ENCODE data around the gene GJA3. TPM values are rescaled to one million over a fixed set of nuclear protein-coding genes. Genes with fewer than 3 reads are reported as not detected.

GJA3 gene
- total RNA-seq, 1 donor from 2014 or later: not detected

GRCh38 chr13:20101467-20102316 is 59.2 kb downstream of the GJA3 start:
- H3K36me3 ChIP-seq: no peaks in the 10 kb centered on the region
- H3K9me3 ChIP-seq: no peaks in the 10 kb centered on the region
- no peaks in the 10 kb centered on the region for H3K4me1 ChIP-seq
- H3K27ac ChIP-seq: no peak overlapping the region
- DNase-seq: no peak
- TF ChIP-seq CTCF (IDR thresholded peaks at IDR 0.05): no peak
- peaks cover 25% of the 10 kb centered on the region for H3K27me3 ChIP-seq
- H3K4me3 ChIP-seq: no peak overlapping the region
- ATAC-seq: peak; percentile 47
- intact Hi-C loops (cut with DNase I): no loop called here

DNA sequence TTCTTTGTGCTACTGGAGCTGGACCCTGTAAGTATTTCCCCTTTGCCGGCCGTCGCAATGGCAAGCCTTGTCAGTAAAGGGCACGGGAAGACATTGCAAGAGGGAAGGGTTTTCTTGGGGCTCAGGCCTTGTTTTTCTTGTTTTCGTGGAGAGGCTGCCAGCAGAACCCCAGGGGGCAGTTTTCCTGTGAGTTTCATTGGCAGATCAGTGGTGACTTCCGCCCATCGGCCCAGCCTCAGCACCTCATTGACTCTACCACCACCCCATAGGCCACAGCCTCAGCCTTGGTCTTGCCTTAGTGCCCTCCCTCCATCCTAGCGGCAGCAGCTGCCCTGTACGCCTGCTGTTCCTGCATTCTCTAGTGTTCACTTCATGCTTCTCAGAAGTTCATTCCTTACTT is 61.5 kb downstream of the GJA3 start:
- DNase-seq (no peak), ATAC-seq (no peak)
- no peak overlapping the region for H3K27ac ChIP-seq
- intact Hi-C loops (cut with DNase I): no loop called here
- no peaks in the 10 kb centered on the region for H3K9me3 ChIP-seq
- no peak for TF ChIP-seq CTCF (IDR thresholded peaks at IDR 0.05)
- peaks cover 25% of the 10 kb centered on the region for H3K27me3 ChIP-seq
- H3K4me3 ChIP-seq: no peak overlapping the region
- no peaks in the 10 kb centered on the region for H3K36me3 ChIP-seq
- no peaks in the 10 kb centered on the region for H3K4me1 ChIP-seq

DNA sequence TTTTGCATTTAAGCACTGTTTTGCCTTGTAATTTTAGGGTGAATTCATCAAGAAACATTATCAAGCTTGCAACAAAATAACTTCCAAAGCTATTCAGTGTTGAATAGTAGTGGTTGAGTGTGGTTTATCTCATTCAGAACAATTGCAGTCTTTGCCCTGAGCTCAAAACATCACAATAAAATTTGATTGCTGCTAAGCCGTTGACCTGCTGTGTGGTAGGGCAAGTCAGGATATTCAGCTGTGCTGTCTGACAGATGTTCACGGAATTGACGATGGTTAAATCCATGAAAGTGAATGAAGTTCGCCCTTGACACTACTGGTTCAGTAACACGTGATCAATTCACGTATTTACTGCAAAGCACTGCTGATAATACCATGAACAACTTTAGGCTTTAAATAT is 66.9 kb downstream of the GJA3 start:
- Histone ChIP-seq H3K4me1 (no peaks in the 10 kb centered on the region), H3K27me3 (no peaks in the 10 kb centered on the region), H3K36me3 (no peaks in the 10 kb centered on the region), H3K9me3 (no peaks in the 10 kb centered on the region), H3K27ac (no peak overlapping the region), H3K4me3 (no peak overlapping the region)
- DNase-seq (no peak), ATAC-seq (no peak)
- no peak for TF ChIP-seq CTCF (IDR thresholded peaks at IDR 0.05)
- intact Hi-C loops (cut with DNase I): no loop called here

DNA sequence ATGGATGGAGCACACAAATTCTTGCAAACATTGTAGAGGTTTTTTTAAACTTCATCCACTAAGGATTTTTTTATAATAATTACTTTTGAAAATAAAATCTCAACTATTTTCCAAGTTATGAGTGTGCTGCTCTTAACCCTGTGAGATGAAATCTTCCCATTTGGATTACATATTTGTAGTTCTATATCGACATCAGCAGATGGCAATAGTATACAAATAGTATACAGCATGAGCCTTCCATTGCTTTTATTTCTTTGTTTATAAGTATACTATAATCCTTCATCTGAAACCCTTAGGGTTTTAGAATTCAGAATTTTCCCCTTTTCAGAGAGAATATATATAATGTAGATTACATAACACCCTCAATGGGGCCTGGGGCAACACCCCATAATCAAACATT is 70.5 kb downstream of the GJA3 start:
- Histone ChIP-seq H3K9me3 (no peaks in the 10 kb centered on the region), H3K27ac (no peak overlapping the region), H3K4me1 (no peaks in the 10 kb centered on the region), H3K27me3 (no peaks in the 10 kb centered on the region), H3K36me3 (peaks cover 24% of the 10 kb centered on the region), H3K4me3 (no peak overlapping the region)
- ATAC-seq (peak; percentile 34), DNase-seq (no peak)
- intact Hi-C loops (cut with DNase I): no loop called here
- no peak for TF ChIP-seq CTCF (IDR thresholded peaks at IDR 0.05)

Other genes with a start within 250 kb of the GJA3 start
- gene ZMYM2, start 202.3 kb downstream of the GJA3 start, total RNA-seq: 64.3 TPM
- gene GJB2, start 31.9 kb upstream of the GJA3 start, total RNA-seq: 0.93 TPM
- gene GJB6, start 71.3 kb upstream of the GJA3 start, total RNA-seq: not detected